Mesenchymal stem cell (in vitro differentiated cells and primary cell): Measurements from ENCODE around the gene DDX39B.
A peak's percentile ranks its signal among the peaks of the same experiment; 100 is the strongest.
"Not testable (repeated sequence)": the region's sequence is repeated elsewhere in the genome, so short reads cannot be mapped to it uniquely, and the experiment has no call there.

ENCODE experiments used
- DNase-seq: peaks from one replicate; pipeline ENCODE4 v3.0.0-alpha.2; 2013
- H2AFZ ChIP-seq: one replicate; pipeline ENCODE4 v1.6.1; 2013; ENCODE audit warnings: low read depth, mild to moderate bottlenecking, control low read depth, inconsistent platforms, low read length, moderate library complexity
- H2AK5ac ChIP-seq: 2 replicates; pipeline ENCODE4 v1.6.1; 2013; ENCODE audit warnings: low read length, moderate library complexity, mild to moderate bottlenecking, inconsistent platforms; ENCODE audit not compliant: severe bottlenecking
- H2BK120ac ChIP-seq: one replicate; pipeline ENCODE4 v1.6.1; 2013; ENCODE audit warnings: low read depth, mild to moderate bottlenecking, inconsistent platforms, low read length, moderate library complexity
- H2BK12ac ChIP-seq, 2 experiments: one replicate each; pipeline ENCODE4 v1.6.1; 2013; ENCODE audit warnings: inconsistent platforms in 2 of 2, low read length in 2 of 2, mild to moderate bottlenecking in 2 of 2, moderate library complexity in 2 of 2, control low read depth in 1 of 2
- H2BK15ac ChIP-seq: one replicate; pipeline ENCODE4 v1.6.1; 2013; ENCODE audit warnings: mild to moderate bottlenecking, low read depth, inconsistent platforms; ENCODE audit not compliant: poor library complexity, severe bottlenecking
- H2BK5ac ChIP-seq: 2 replicates; pipeline ENCODE4 v1.6.1; 2013; ENCODE audit warnings: low read depth, mild to moderate bottlenecking, low read length, control low read depth, inconsistent platforms; ENCODE audit not compliant: poor library complexity, severe bottlenecking
- H3K14ac ChIP-seq, 2 experiments: one replicate each; pipeline ENCODE4 v1.6.1; 2013; ENCODE audit warnings: inconsistent platforms in 2 of 2, low read length in 2 of 2, control low read depth in 1 of 2, mild to moderate bottlenecking in 1 of 2, moderate library complexity in 1 of 2
- H3K18ac ChIP-seq, 2 experiments: one replicate each; pipeline ENCODE4 v1.6.1; 2013; ENCODE audit warnings: inconsistent platforms in 2 of 2, low read length in 2 of 2, control low read depth in 1 of 2, low read depth in 1 of 2, mild to moderate bottlenecking in 1 of 2
- H3K23ac ChIP-seq, 2 experiments: one replicate each; pipeline ENCODE4 v1.6.1; 2013; ENCODE audit warnings: inconsistent platforms in 2 of 2, low read length in 2 of 2, mild to moderate bottlenecking in 2 of 2, moderate library complexity in 2 of 2, control low read depth in 1 of 2
- H3K27ac ChIP-seq: 2 replicates; pipeline ENCODE4 v1.5.1; 2013; ENCODE audit warnings: mild to moderate bottlenecking, moderate library complexity, low read length, control low read depth, inconsistent platforms; ENCODE audit not compliant: poor library complexity, severe bottlenecking
- H3K27me3 ChIP-seq, 2 experiments: 2 replicates each; pipeline versions ENCODE4 v1.6.1 to v1.7.0; 2013; ENCODE audit warnings: low read length in 2 of 2, mild to moderate bottlenecking in 2 of 2, moderate library complexity in 2 of 2, control low read depth in 1 of 2, inconsistent platforms in 1 of 2; ENCODE audit not compliant: control insufficient read depth in 1 of 2, insufficient read depth in 1 of 2
- H3K36me3 ChIP-seq, 2 experiments: 2 replicates each; pipeline versions ENCODE4 v1.6.1 to v1.7.0; 2013; ENCODE audit warnings: low read length in 2 of 2, control low read depth in 1 of 2, inconsistent platforms in 1 of 2, low read depth in 1 of 2, mild to moderate bottlenecking in 1 of 2; ENCODE audit not compliant: insufficient read depth in 2 of 2, control insufficient read depth in 1 of 2
- H3K4ac ChIP-seq, 2 experiments: one replicate each; pipeline ENCODE4 v1.6.1; 2013; ENCODE audit warnings: inconsistent platforms in 2 of 2, low read length in 2 of 2, mild to moderate bottlenecking in 2 of 2, moderate library complexity in 2 of 2, control low read depth in 1 of 2, low read depth in 1 of 2
- H3K4me1 ChIP-seq: 2 replicates; pipeline ENCODE4 v1.6.1; 2013; ENCODE audit warnings: low read depth, low read length, control low read depth; ENCODE audit not compliant: control insufficient read depth, insufficient read depth
- H3K4me2 ChIP-seq: 2 replicates; pipeline ENCODE4 v1.6.1; 2013; ENCODE audit warnings: low read length, mild to moderate bottlenecking, inconsistent platforms; ENCODE audit not compliant: poor library complexity, severe bottlenecking
- H3K4me3 ChIP-seq, 2 experiments: 2 replicates each; pipeline versions ENCODE4 v1.5.1 to v1.7.0; 2013; ENCODE audit warnings: low read length in 2 of 2, mild to moderate bottlenecking in 2 of 2, control low read depth in 1 of 2, low read depth in 1 of 2; ENCODE audit not compliant: insufficient read depth in 1 of 2
- H3K79me1 ChIP-seq: replicated peaks from 2 replicates; pipeline ENCODE4 v1.6.1; 2013; ENCODE audit warnings: mild to moderate bottlenecking, control low read depth, low read length, inconsistent platforms; ENCODE audit not compliant: poor library complexity, severe bottlenecking
- H3K9ac ChIP-seq: 2 replicates; pipeline ENCODE4 v1.7.0; 2013; ENCODE audit warnings: mild to moderate bottlenecking, low read length, moderate library complexity
- H3K9me3 ChIP-seq: 2 replicates; pipeline ENCODE4 v1.7.0; 2013; ENCODE audit warnings: mild to moderate bottlenecking, low read length; ENCODE audit not compliant: control insufficient read depth
- H4K8ac ChIP-seq: one replicate; pipeline ENCODE4 v1.6.1; 2013; ENCODE audit warnings: inconsistent platforms, mild to moderate bottlenecking, low read length, moderate library complexity
- H4K91ac ChIP-seq: one replicate; pipeline ENCODE4 v1.6.1; 2013; ENCODE audit warnings: mild to moderate bottlenecking, low read length, inconsistent platforms
- WGBS: methylation state at CpG from one replicate; pipeline ENCODE4 v1.1.7; 2013; ENCODE audit warnings: mixed read lengths; 5-methylcytosine and 5-hydroxymethylcytosine counted together

DDX39B gene

DNA sequence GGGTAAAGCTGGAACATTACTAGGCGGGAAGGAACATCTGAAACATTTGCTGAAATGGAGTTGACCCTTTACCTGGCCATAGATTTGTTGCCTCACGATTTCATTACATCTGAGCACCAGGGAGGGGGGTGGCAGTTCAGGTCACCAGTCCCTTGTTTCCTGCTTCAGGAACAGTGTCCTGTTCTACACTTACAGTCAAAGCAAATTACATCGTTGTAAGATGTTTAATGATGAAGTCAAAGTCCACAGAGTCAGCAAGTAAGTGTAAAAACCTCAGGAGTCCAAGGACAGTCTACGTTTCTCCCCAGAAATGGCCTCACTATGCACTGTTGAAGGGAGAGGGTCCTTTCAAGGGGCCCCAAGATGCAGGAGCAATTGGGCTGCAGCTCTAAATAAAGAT is 52.7 kb downstream of the DDX39B start:
- no peak overlapping the region for H4K8ac ChIP-seq
- no peak for DNase-seq
- no peaks in the 10 kb centered on the region for H3K27me3 ChIP-seq
- H2BK12ac ChIP-seq: no peak overlapping the region
- 94% methylated on average over 2 of the region's 4 CpGs for WGBS
- no peak overlapping the region for H3K23ac ChIP-seq
- H3K4ac ChIP-seq: no peak overlapping the region
- H3K27ac ChIP-seq: no peak overlapping the region
- H3K4me3 ChIP-seq: no peak overlapping the region
- peaks cover 4% of the 10 kb centered on the region for H3K79me1 ChIP-seq
- no peak overlapping the region for H3K14ac ChIP-seq
- H3K36me3 ChIP-seq: no peaks in the 10 kb centered on the region
- H2AK5ac ChIP-seq: no peak overlapping the region
- no peak overlapping the region for H2AFZ ChIP-seq
- H3K4me1 ChIP-seq: no peaks in the 10 kb centered on the region
- H3K9ac ChIP-seq: no peak overlapping the region
- H2BK120ac ChIP-seq: no peak overlapping the region
- no peak overlapping the region for H4K91ac ChIP-seq
- no peak overlapping the region for H2BK5ac ChIP-seq
- H2BK15ac ChIP-seq: no peak overlapping the region
- H3K9me3 ChIP-seq: no peaks in the 10 kb centered on the region
- H3K18ac ChIP-seq: no peak overlapping the region
- no peak overlapping the region for H3K4me2 ChIP-seq

DNA sequence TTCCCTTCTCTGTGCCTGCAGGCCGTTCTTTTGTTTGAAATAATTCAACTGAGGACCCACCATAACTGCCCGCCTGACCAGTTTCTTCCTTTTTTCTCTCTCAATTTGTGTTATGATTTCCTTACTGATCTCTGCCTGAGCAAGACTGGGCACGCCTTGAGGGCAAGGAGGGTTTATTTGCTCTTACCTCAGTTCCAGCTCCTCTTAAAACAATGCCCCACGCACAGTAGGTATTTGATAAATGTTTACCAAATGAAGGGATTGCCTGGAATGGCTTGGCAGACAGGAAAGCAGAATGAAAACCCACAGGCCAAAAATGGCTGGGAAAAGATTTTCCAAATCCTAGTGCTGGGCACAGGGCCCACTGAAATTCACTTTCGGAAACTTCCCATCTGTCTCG is 54.1 kb downstream of the DDX39B start:
- WGBS: 82% methylated on average over 4 of the region's 6 CpGs
- not testable (repeated sequence) for H2AK5ac ChIP-seq, H2BK5ac ChIP-seq

DNA sequence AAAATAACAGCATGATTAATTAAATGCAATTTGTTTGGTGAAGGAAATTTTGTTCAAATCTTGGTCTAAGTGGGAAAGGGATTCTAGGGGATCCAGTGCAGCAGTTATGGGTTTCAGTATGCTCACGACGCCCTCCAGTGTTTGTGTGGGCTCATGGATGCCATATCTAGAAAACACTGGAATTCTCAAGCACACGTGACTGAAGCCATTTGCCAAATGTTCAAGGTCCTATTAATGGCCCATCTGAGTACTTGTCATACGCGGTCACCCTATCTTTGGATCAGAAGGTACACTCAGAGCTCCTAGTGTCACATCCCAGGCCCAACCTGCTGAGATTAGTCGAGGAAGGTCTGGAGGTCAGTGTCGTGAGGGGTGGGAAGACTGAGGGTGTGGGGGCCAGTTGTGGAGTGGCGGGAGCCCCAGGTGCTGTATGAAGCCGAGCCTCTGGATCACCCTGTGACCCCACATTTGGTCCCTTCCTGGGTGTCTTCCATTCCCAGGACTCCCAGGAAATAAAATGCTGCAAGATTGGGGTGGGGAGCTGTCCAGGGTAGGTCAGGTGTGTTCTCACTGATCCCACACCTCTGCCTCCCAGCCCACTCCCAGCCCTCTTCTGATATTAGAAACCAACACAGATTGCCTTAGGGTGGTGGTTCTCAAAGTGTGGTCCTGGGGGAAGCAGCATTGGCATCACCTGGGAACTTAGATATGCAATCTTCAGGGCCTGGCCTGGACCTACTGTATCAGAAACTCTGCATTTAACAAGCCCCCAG is 55.6 kb downstream of the DDX39B start:
- H3K14ac ChIP-seq, H2BK120ac ChIP-seq, H4K91ac ChIP-seq, H3K79me1 ChIP-seq, H4K8ac ChIP-seq, H2BK5ac ChIP-seq, H3K23ac ChIP-seq, H2AK5ac ChIP-seq, H3K4me2 ChIP-seq, H3K4ac ChIP-seq, H2BK12ac ChIP-seq, H3K4me1 ChIP-seq, H3K36me3 ChIP-seq, H3K27me3 ChIP-seq, H3K9ac ChIP-seq, H3K4me3 ChIP-seq, H3K9me3 ChIP-seq, H2BK15ac ChIP-seq, H3K27ac ChIP-seq, H3K18ac ChIP-seq, DNase-seq, H2AFZ ChIP-seq: not testable (repeated sequence)
- WGBS: no CpG with 5 or more reads among the region's 9 CpGs

More for the DNA sequence above, 54.1 kb downstream of the DDX39B start:
- not testable (repeated sequence) for H3K9ac ChIP-seq, H2BK120ac ChIP-seq, H3K4ac ChIP-seq, H3K14ac ChIP-seq, H2AFZ ChIP-seq, H4K91ac ChIP-seq, H4K8ac ChIP-seq, DNase-seq, H3K36me3 ChIP-seq, H3K27ac ChIP-seq, H3K4me1 ChIP-seq, H2BK15ac ChIP-seq, H3K27me3 ChIP-seq, H2BK12ac ChIP-seq, H3K4me3 ChIP-seq, H3K18ac ChIP-seq, H3K4me2 ChIP-seq, H3K9me3 ChIP-seq, H3K79me1 ChIP-seq, H3K23ac ChIP-seq

DNA sequence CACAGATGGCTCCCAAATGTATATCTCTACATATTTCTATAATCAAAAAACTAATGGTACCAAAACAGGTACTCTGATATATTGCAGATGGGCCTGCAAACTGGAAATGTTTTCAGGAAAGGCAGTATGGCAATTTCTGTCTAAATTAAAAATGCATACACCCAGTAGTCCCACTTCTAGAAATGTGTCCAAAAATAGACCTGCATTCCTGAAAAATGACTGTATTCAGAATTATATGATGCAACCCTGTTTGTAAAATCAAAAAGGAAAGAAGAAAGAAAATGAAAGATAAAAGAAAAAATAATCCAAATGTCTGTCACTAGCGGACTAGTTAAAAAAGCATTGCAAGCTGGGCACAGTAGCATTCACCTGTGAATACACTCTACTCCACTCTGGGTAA is 56.7 kb downstream of the DDX39B start:
- peak; percentile 3 for DNase-seq
- Histone ChIP-seq H3K9me3 (no peaks in the 10 kb centered on the region), H2BK12ac (no peak overlapping the region), H3K9ac (peak overlapping the region; percentile 41), H3K23ac (no peak overlapping the region), H2AK5ac (no peak overlapping the region), H3K14ac (no peak overlapping the region), H4K8ac (no peak overlapping the region), H2AFZ (no peak overlapping the region), H3K4ac (no peak overlapping the region), H3K4me1 (no peaks in the 10 kb centered on the region), H4K91ac (no peak overlapping the region), H2BK5ac (no peak overlapping the region), H3K27ac (no peak overlapping the region), H3K79me1 (no peaks in the 10 kb centered on the region), H3K18ac (no peak overlapping the region), H3K4me2 (no peak overlapping the region), H3K27me3 (peaks cover 0 to 5% of the 10 kb centered on the region in 2 experiments), H2BK15ac (no peak overlapping the region), H3K4me3 (no peak overlapping the region), H2BK120ac (no peak overlapping the region), H3K36me3 (no peaks in the 10 kb centered on the region)
- 71% methylated on average over 1 of the region's 1 CpG for WGBS
